G401 (cell line): ENCODE measurements around the gene SPTBN2. TPM values are rescaled to one million over a fixed set of nuclear protein-coding genes. Genes with fewer than 3 reads are reported as not detected.

Experiments
- DNase-seq: peaks from one replicate; pipeline ENCODE4 v3.0.0-alpha.2; 2015; ENCODE audit warnings: low spot score
- in situ Hi-C: cut with HindIII; loops from 2 replicates; pipeline ENCODE4 v1.10.0; 2016; ENCODE audit warnings: low sequenced_read_pairs, mixed read lengths
- total RNA-seq: library from RNA; depleted of rRNA; stranded (reverse); fragments of >200 nt; shearing (Covaris generic); gene quantifications from 2 replicates; pipeline ENCODE4 v1.2.3, GENCODE V29; 2014

SPTBN2 gene
- total RNA-seq, 1 experiment from 2014 or later = 102 TPM

GRCh38 chr11:66688561-66689534 lies 40.2 kb downstream of the SPTBN2 start:
- in situ Hi-C loops = no loop called here
- no peak for DNase-seq

GRCh38 chr11:66687831-66688281 lies 41.2 kb downstream of the SPTBN2 start:
- DNase-seq = peak; percentile 52
- in situ Hi-C loops = no loop called here

DNA sequence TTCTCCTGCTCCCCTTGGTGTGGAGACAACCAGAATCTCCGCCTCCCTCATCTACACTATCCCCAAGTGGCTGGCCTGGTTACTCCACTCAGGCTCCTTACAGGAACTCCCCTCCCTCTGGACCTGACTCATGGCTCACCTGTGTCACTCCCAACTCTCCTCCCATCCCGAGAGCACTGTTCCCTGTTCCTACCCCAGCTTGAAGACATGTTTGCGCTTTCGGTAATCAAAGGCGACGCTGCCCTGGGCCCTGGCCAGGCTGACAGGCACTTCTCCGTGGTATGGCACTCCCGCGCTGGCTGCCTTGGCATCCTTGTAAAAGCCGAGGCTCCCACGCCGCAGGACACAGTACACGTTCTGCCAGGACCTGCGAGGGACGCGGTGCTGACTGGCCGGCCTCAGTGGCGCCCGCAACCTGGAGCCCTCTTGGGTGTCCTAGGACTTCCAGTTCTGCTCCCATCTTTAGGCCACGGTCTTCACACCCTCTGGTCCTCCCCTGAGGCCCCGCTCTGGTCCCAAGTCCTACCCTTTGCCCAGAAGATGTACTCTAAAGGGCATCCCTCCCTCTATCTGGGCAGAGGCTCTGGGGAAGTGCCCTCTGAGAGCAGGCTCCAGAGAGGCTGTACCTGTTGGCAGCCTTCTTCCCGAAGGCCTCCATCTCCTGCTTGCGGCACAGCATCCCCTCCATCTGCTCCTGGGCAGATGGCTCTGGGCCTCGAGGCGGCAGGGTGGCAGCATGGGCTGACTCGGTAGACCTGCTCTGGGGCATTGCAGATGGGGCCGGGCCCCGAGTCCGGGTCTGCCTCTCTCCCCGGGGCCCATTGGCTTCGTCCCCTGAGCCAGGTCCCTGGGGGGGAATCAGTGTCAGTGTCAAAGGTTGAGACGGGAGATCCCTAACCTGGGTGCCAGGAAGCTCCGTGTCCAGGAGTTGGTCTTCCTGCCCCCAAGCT lies 41.9 kb downstream of the SPTBN2 start:
- in situ Hi-C loops = no loop called here
- peak; percentile 84 for DNase-seq

GRCh38 chr11:66686100-66686785 lies 42.8 kb downstream of the SPTBN2 start:
- DNase-seq = no peak
- in situ Hi-C loops = no loop called here

DNA sequence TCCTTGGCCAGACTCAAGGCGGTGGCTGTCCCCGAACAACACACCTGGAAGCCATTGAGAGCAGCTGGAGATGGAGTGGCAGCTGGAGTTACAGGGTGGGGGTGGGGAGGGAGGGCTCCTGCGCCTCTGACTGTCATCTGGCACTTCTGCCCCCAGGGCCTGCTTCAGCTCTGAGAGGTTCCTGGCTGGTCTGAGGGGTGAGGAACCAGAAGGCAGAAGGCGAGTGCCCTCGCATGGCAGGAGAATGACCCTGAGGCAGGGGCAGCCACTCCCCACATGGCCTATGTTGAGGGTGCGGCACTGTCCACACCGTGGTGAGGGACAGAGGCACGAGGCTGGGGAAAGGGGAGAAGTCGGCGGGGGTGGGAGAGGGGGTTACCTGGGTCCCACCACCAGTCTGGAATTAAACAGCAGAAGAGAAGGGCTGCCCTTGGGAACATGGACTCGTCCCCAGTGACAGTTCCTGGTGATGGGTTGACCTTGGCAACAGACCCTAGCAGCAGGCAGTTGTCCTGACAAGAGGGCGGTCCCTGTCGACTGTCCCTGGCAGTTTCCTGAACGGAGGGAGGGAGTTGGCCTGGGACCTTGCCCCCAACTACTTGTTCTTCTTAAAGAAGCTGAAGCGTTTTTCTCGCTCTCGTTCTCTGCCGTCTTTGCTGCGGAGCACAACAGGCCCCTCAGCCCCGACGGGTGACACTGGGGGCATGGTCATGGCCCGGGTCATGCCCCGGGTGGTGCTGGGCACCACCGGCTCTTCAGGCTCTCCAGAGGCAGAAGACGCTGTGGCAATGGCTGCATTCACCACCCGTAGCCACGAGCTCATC lies 43.5 kb downstream of the SPTBN2 start:
- in situ Hi-C loops = no loop called here
- no peak for DNase-seq

DNA sequence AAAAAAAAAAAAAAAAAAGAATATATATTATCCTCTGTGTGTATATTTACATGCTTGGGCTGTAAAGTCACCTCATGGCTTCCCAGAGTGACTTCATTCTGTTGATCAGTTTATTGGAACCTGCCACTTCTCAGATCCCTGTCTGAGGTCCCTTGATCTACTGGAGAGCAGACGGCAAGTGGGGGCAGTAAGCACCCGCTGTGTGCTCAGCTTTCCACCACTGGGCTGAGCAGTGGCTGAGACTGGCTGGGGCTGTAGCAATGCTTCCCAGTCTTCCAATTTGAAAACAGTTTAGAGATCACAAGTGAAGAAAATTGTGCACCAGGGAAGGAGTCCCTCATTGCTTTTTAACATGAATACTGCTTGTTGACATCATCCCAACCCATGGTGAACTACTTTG lies 44.4 kb downstream of the SPTBN2 start:
- in situ Hi-C loops = no loop called here
- no peak for DNase-seq

DNA sequence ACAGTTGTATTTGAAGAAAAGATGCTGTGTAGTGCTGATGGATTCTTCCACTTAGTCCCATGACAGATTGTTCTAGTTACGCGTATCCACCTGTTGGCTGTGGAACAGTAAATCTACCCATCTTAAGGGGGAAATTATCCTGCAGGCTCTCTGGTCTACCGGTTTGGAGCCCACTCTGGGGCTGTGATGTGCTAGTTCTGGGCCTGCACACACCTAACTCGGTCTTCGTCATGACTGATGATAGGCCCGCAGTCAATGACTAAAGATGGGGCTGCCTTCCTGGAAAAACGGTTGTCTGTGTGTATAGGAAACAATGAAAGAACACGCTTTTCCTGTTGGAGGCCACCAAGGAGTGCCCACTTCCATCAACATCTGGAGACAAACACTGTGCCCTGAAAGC lies 45.1 kb downstream of the SPTBN2 start:
- in situ Hi-C loops = no loop called here
- no peak for DNase-seq

DNA sequence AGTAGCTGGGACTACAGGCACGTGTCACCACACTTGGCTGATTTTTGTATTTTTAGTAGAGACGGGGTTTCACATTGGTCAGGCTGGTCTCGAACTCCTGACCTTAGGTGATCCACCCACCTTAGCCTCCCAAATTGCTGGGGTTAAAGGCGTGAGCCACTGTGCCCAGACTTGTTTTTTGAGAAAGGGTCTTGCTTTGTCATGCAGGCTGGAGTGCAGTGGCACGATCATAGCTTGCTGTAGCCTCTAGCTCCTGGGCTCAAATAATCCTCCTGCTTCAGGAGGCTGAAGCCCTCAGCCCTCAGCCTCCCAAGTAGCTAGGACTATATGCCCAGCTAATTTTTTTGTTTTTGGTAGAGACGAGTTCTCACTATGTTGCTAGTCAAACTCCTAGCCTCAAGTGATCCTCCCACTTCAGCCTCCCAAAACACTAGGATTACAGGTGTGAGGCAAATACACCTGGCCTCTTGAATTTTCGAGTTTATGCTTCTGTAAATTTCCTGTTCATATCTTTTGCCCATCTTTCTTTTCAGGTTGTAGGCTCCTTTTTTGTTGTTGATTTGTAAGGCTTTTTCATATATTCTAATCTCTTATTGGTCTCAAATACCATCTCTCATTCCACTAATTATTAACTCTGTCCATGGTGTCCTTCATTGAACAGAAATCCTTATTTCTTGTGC lies 47.9 kb downstream of the SPTBN2 start:
- DNase-seq = no peak
- in situ Hi-C loops = no loop called here

DNA sequence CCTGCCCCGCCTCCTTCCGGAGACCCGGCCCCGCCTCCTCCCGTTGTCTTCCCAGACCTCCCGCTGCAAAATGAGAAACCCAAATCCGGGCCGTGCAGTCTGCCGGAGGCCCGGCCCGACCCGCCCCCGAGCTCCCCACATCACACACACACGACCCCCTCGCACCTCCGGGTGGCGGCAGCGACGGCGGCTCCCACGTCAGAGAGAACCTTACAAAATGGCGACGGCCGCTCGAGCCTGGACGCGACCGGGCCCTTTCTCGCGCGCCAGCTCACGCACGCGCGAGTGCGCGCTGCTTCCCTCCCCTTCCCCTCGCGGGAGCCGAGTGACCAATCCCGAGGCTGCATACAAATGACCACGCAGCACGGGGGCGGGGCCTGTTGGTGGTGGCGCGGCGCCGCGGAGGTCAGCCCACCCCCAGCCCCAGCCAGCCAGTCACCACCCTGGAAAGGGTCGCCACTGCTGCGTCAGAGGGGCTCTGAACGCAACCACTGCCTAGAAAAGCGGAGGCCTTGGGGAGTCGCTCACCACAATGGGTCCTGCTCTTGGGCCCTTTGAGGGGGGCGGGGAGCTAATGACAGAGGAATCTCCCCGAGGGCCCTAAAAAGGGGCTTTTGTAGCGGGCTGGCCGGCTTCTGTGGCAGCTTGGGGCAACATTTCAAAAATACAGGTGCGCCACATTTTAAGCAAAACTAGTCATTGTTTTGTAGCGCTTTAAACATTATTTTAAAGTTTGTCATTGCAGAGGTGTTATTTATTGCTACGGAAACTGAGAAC lies 51.2 kb downstream of the SPTBN2 start, which contains the start of gene RBM4B:
TSS of gene RBM4B (minus strand) at position 289 of the 777 bp plus-strand sequence. CDS start 808 bp downstream, outside the sequence.
- in situ Hi-C loops = no loop called here
- DNase-seq = peak; percentile 94

DNA sequence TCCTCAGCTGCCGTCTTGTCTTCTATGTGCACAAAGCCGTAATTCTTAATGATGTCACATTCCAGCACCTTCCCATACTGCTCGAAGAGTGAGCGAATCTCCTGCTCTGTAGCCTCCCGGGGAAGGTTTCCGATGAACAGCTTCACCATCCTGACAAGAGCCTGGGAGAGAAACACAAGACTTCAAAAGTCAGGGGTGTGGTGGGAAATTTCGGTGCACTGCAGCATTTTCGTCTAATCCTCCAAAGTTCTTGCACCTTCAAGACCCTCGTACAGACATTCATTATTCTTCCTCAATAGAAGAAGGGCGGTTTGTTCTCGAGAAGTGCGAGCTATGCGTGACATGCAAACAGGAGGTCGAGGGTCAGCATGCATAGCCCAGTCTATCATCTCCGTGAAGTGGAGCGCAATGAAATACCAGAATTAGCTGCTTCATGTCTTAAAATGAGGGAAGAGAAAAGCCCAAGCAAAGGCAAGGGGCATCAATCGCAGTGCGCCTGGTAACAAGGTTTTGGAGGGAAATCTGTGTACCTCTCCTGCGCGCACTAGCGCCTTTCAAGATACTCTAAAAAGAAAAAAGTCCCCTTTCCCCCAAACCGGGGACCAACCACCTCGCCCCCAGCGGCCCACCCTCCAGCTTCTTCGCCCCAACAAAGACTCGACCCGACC lies 52.0 kb downstream of the SPTBN2 start:
- in situ Hi-C loops = no loop called here
- DNase-seq = peak; percentile 32

- in situ Hi-C loops = no loop called here
- no peak for DNase-seq
These were observed 52.6 kb downstream of the SPTBN2 start for GRCh38 chr11:66676282-66676919.

- in situ Hi-C loops = no loop called here
These were observed 53.9 kb downstream of the SPTBN2 start for GRCh38 chr11:66674964-66675602.

DNA sequence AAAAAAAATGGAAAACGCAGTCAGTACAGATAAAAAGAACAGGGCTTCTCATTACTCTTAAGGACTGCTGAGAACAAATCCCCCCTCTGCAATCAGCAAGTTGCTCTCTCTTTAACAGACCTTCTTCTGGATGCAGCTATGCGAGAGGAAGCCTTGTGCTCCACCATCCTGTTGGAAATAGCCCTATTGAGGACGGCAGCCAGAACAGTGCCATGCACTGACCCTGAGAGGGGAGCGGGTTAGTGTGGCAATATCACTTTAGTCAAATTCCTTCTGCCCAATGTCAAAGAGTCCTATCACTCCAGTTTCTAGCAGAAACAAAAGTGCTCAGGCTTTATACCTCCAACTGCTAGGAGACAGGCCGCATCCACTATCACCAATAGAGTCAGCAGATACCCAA lies 58.2 kb downstream of the SPTBN2 start:
- in situ Hi-C loops = no loop called here
- DNase-seq = no peak

More at GRCh38 chr11:66674964-66675602, 53.9 kb downstream of the SPTBN2 start:
- DNase-seq = no peak

- DNase-seq = no peak
- in situ Hi-C loops = no loop called here
These were observed 63.6 kb downstream of the SPTBN2 start for GRCh38 chr11:66665369-66665768.

GRCh38 chr11:66663741-66664296 lies 65.2 kb downstream of the SPTBN2 start:
- in situ Hi-C loops = no loop called here
- DNase-seq = no peak
